Prostate gland (tissue), 2 donors: Measurements from ENCODE around the gene KRT80.

Experiments used
- CTCF ChIP-seq, 4 experiments: fragments of 200-600 bp in 2 of 4; fragments of 450-650 bp in 2 of 4; sonication (generic) in 2 of 4; IDR thresholded peaks; 1 replicate in 3 of 4; 2 replicates in 1 of 4; pipeline ENCODE4 v1.5.1; 2016 to 2019; ENCODE audit warnings: antibody characterized with exemption in 4 of 4, mild to moderate bottlenecking in 2 of 4, moderate library complexity in 2 of 4
- POLR2A ChIP-seq: fragments of 450-650 bp; IDR thresholded peaks from one replicate; pipeline ENCODE4 v1.6.1; 2016; ENCODE audit warnings: antibody characterized with exemption, mild to moderate bottlenecking
- POLR2AphosphoS5 ChIP-seq: sonication (generic); formaldehyde crosslinking; IDR thresholded peaks from one replicate; pipeline ENCODE4 v1.6.1; 2017; ENCODE audit warnings: antibody characterized with exemption

- TF ChIP-seq CTCF (IDR thresholded peaks at IDR 0.05) (no peak), POLR2AphosphoS5 (no peak), POLR2A (peak; percentile 18)
Measured at GRCh38 chr12:52185400-52185967, 6.3 kb downstream of the KRT80 start.
